Neuron (in vitro differentiated cells): Measurements from ENCODE around the gene BTBD16.

Experiments
- H2AFZ ChIP-seq: one replicate; pipeline ENCODE4 v1.6.1; 2013; ENCODE audit warnings: low read depth, mild to moderate bottlenecking, inconsistent platforms, low read length, moderate library complexity
- H3K27me3 ChIP-seq: one replicate; pipeline ENCODE4 v1.6.1; 2013; ENCODE audit warnings: low read length; ENCODE audit not compliant: insufficient read depth
- H3K36me3 ChIP-seq: one replicate; pipeline ENCODE4 v1.6.1; 2013; ENCODE audit warnings: low read length; ENCODE audit not compliant: insufficient read depth
- H3K4me1 ChIP-seq: one replicate; pipeline ENCODE4 v1.6.1; 2013; ENCODE audit warnings: low read length; ENCODE audit not compliant: insufficient read depth
- H3K4me3 ChIP-seq: 2 replicates; pipeline ENCODE4 v1.5.1; 2013; ENCODE audit warnings: mild to moderate bottlenecking, low read length, moderate library complexity
- H3K9me3 ChIP-seq: one replicate; pipeline ENCODE4 v1.6.1; 2013; ENCODE audit warnings: low read length

BTBD16 gene

GRCh38 chr10:122239578-122240257, 31.4 kb upstream of the BTBD16 start:
- peaks cover 5% of the 10 kb centered on the region for H3K4me1 ChIP-seq
- H2AFZ ChIP-seq: no peak overlapping the region
- no peaks in the 10 kb centered on the region for H3K27me3 ChIP-seq
- no peak overlapping the region for H3K4me3 ChIP-seq
- H3K36me3 ChIP-seq: peaks cover 79% of the 10 kb centered on the region
- no peaks in the 10 kb centered on the region for H3K9me3 ChIP-seq

DNA sequence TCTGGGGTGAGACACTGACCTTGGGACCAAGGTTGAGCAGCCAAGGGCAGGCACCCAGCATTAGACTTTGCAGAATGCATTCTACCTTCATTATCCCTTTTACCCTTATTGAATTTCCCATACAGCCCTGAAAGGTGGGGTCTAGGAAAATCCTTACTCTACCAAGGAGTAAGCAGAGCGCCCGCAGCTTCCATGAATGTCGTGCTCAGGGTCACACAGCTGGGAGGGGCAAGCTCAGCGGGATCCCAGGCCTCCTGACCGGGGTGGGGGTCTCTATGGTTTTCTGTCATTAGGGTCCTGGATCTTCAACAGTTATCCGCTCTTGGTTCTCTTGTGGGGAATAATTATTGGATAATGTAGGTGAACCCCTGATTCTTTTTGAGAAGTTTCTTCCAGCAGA, 30.7 kb upstream of the BTBD16 start:
- Histone ChIP-seq H3K9me3 (no peaks in the 10 kb centered on the region), H3K4me1 (peaks cover 2% of the 10 kb centered on the region), H3K36me3 (peaks cover 84% of the 10 kb centered on the region), H2AFZ (no peak overlapping the region), H3K27me3 (no peaks in the 10 kb centered on the region), H3K4me3 (no peak overlapping the region)

DNA sequence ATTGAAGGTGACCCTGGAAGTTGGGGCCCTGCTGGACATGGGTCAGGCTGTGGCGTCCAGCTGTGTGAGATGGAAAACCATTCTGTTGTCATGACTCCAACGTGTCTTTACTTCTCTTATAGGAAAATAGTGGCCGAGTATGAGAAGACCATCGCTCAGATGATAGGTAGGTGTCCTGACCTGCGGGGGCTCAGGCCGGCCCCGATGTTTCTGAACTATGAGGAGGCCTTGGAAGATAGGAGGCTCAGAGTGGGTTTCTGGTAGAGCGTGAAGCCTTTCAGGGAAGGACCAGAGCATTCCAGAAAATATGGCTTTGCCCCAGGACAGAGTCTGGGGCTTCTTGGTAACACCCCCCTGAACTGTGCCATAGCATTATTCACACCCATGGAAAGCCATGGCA, 29.3 kb upstream of the BTBD16 start:
- no peak overlapping the region for H2AFZ ChIP-seq
- H3K27me3 ChIP-seq: no peaks in the 10 kb centered on the region
- H3K4me3 ChIP-seq: no peak overlapping the region
- peaks cover 2% of the 10 kb centered on the region for H3K4me1 ChIP-seq
- no peaks in the 10 kb centered on the region for H3K9me3 ChIP-seq
- peaks cover 80% of the 10 kb centered on the region for H3K36me3 ChIP-seq

- Histone ChIP-seq H3K4me3 (no peak overlapping the region), H3K27me3 (no peaks in the 10 kb centered on the region), H2AFZ (no peak overlapping the region), H3K4me1 (peaks cover 2% of the 10 kb centered on the region), H3K36me3 (peaks cover 80% of the 10 kb centered on the region), H3K9me3 (no peaks in the 10 kb centered on the region)
Observed at GRCh38 chr10:122243550-122243949, 27.5 kb upstream of the BTBD16 start.

- Histone ChIP-seq H2AFZ (no peak overlapping the region), H3K4me3 (no peak overlapping the region), H3K36me3 (peaks cover 83% of the 10 kb centered on the region), H3K27me3 (no peaks in the 10 kb centered on the region), H3K4me1 (peaks cover 2% of the 10 kb centered on the region), H3K9me3 (no peaks in the 10 kb centered on the region)
Observed at GRCh38 chr10:122244001-122244975, 26.8 kb upstream of the BTBD16 start.

- peaks cover 2% of the 10 kb centered on the region for H3K4me1 ChIP-seq
- H3K36me3 ChIP-seq: peaks cover 83% of the 10 kb centered on the region
- H3K9me3 ChIP-seq: no peaks in the 10 kb centered on the region
- no peak overlapping the region for H3K4me3 ChIP-seq
- H3K27me3 ChIP-seq: no peaks in the 10 kb centered on the region
- no peak overlapping the region for H2AFZ ChIP-seq
Observed at GRCh38 chr10:122245136-122245535, 26.0 kb upstream of the BTBD16 start.

- H3K9me3 ChIP-seq: no peaks in the 10 kb centered on the region
- peaks cover 2% of the 10 kb centered on the region for H3K4me1 ChIP-seq
Observed at GRCh38 chr10:122245897-122246296, 25.2 kb upstream of the BTBD16 start.

DNA sequence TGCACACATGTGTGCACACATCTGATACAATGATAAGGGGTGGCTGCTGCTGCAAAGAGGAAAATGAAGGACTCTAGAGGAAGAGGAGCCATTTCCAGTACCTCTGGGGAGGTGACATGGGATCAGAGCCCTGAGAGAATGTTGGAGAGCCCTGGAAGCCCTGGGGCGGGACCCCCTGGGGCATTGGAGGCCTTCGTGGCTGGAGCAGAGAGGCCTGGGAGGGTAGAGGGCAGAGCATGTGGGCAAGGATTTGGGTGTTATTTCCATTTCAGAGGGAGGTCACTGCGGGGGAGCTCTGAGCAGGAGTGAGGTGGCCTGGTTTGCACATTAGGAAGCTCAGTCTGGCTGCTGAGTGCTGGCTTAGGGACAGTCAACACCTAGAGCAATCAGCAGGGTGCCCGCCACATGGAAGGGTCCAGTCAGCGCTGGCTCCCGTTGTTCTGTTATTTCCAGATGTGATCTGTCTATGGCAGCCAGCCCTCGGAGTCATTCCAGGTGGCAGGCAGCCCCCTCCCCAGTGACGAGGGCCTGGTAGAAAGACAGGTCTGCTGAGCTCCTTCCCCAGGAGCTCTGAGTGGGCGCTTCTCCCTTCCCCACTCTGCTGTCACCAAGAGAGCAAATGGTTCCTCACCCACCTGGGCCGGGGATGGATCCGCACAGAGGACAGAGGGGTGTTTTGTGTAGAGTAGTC, 24.1 kb upstream of the BTBD16 start:
- no peak overlapping the region for H2AFZ ChIP-seq
- peaks cover 77% of the 10 kb centered on the region for H3K36me3 ChIP-seq
- H3K4me1 ChIP-seq: peaks cover 2% of the 10 kb centered on the region
- H3K27me3 ChIP-seq: no peaks in the 10 kb centered on the region
- H3K4me3 ChIP-seq: no peak overlapping the region
- H3K9me3 ChIP-seq: no peaks in the 10 kb centered on the region

More at GRCh38 chr10:122245897-122246296, 25.2 kb upstream of the BTBD16 start:
- H2AFZ ChIP-seq: no peak overlapping the region
- H3K4me3 ChIP-seq: no peak overlapping the region
- H3K27me3 ChIP-seq: no peaks in the 10 kb centered on the region
- peaks cover 79% of the 10 kb centered on the region for H3K36me3 ChIP-seq

- peaks cover 2% of the 10 kb centered on the region for H3K4me1 ChIP-seq
- H3K9me3 ChIP-seq: no peaks in the 10 kb centered on the region
- no peak overlapping the region for H2AFZ ChIP-seq
- H3K4me3 ChIP-seq: no peak overlapping the region
- peaks cover 77% of the 10 kb centered on the region for H3K36me3 ChIP-seq
- H3K27me3 ChIP-seq: no peaks in the 10 kb centered on the region
Observed at GRCh38 chr10:122248356-122249302, 22.5 kb upstream of the BTBD16 start.

GRCh38 chr10:122249303-122249850, 21.7 kb upstream of the BTBD16 start:
- H3K4me1 ChIP-seq: peaks cover under 1% of the 10 kb centered on the region
- H3K4me3 ChIP-seq: no peak overlapping the region
- H3K27me3 ChIP-seq: no peaks in the 10 kb centered on the region
- no peaks in the 10 kb centered on the region for H3K9me3 ChIP-seq
- H2AFZ ChIP-seq: no peak overlapping the region
- H3K36me3 ChIP-seq: peaks cover 78% of the 10 kb centered on the region

GRCh38 chr10:122249991-122250750, 20.9 kb upstream of the BTBD16 start:
- Histone ChIP-seq H3K4me3 (no peak overlapping the region), H3K9me3 (no peaks in the 10 kb centered on the region), H3K36me3 (peaks cover 76% of the 10 kb centered on the region), H3K27me3 (no peaks in the 10 kb centered on the region), H2AFZ (no peak overlapping the region), H3K4me1 (no peaks in the 10 kb centered on the region)
